HuH-7.5 (cell line): ENCODE results near the gene FBLN7.

Source experiments
- DNase-seq: peaks from one replicate; pipeline ENCODE4 v3.0.0; 2011; ENCODE audit warnings: low spot score

FBLN7 gene

GRCh38 chr2:112140899-112141625, 2.9 kb downstream of the FBLN7 start:
- no peak for DNase-seq

- no peak for DNase-seq
Measured at GRCh38 chr2:112141626-112142007, 3.4 kb downstream of the FBLN7 start.

DNA sequence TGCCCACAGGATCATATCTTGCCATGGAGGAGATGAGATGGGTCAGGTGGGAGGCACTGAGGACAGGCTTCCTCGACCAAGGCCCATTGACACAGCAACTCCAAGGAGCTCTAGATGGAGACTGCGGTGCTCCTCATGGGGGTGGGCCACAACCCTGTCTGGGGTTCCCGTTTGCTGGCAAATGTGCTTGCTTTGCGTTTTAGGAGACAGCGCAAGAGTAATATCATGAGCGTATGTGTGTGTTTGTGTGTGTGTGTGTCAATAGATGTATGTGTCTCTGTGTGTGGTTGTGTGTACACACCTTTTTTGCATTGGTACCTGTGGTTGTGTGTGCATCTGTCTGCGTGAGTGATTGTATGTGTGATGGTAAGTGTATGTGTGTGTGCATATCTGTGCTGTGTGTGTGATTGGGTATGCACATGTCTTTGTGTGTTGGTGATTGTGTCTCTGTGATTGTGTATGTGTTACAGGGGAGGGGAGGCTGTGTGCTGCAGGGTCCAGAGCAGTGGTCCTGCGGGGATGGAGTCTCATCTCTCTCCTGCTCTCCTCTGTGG, 4.4 kb downstream of the FBLN7 start:
- no peak for DNase-seq

- no peak for DNase-seq
Measured at GRCh38 chr2:112143150-112143549, 5.0 kb downstream of the FBLN7 start.

- no peak for DNase-seq
Measured at GRCh38 chr2:112144966-112145365, 6.8 kb downstream of the FBLN7 start.

DNA sequence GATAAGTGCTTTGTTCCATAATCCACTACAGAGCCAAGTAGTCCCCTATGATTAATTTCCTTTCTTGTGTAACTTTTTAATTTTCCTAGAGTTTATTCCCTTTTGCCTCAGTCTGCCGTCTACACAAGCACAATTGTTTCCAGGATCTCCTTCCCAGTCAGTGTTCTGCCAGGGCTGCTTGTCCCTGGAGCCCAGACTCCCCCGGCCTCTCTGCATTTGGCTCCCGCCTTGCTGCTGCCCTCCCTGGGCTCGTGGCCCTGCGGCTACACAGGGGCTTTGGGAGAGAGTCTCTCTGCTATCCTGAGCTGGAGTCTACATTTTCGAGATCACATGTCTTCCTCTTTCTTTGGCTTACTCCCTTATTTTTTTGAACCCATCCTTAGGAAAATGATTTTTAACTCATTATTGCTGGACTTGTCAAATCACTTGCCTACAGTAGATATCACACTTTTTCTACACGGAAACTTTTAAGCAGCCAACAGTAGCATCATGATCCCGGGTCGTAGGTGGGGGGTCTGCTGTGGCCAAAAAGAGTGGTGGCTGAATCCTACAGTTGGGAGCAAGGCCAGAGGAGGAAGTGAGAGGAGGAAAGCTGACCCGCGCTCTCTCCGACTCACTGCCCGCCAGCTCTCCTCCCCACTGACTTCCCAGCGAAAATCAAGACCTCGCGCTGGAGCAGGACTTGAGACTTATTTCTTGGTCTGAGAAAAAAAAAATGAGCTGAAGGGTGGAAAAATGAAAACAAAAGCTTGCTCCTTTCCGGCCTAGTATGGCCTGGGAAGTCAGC, 9.4 kb downstream of the FBLN7 start:
- no peak for DNase-seq

- DNase-seq: no peak
Measured at GRCh38 chr2:112148477-112148876, 10.3 kb downstream of the FBLN7 start.

DNA sequence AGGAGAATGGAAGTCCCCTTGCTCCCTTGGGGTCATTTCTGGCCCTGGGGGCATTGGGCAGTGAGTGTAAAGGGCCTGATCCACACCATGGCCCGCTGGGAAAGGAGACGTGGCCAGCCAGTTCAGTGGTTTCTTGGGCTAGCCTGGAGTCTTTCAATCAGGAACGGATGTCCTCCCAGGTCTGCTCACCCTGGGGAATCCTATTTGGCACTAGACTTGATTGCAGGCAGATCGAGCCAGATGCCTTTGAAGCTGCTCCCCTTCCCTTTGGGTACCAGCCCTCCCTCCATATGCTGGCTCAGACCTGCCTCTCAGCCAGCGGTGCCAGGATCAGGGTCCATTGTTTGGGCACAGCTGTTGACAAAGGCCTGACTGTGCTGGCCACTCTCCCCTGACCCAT, 11.0 kb downstream of the FBLN7 start:
- no peak for DNase-seq

- DNase-seq: no peak
Measured at GRCh38 chr2:112149866-112150435, 11.8 kb downstream of the FBLN7 start.

DNA sequence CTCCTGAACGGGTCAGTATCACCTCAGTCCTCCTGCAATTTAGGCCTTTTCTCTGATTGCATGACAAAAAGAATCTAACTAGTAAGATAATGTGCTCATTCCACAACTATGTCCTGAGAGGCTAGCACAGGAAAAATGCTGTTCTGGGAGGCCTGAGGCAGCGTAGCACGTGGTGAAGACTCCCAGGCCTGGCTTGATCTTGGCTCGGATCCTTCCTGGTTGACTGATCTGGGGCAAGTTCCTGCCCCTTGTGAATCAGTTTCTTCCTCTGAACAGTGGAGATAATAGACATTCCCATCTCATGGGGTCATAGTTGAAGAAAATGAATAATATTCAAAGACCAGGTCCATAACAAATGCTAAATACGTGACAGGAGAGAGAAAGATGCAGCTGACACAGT, 12.3 kb downstream of the FBLN7 start:
- DNase-seq: no peak

GRCh38 chr2:112150851-112151250, 12.7 kb downstream of the FBLN7 start:
- DNase-seq: no peak

GRCh38 chr2:112151271-112151670, 13.1 kb downstream of the FBLN7 start:
- DNase-seq: no peak

DNA sequence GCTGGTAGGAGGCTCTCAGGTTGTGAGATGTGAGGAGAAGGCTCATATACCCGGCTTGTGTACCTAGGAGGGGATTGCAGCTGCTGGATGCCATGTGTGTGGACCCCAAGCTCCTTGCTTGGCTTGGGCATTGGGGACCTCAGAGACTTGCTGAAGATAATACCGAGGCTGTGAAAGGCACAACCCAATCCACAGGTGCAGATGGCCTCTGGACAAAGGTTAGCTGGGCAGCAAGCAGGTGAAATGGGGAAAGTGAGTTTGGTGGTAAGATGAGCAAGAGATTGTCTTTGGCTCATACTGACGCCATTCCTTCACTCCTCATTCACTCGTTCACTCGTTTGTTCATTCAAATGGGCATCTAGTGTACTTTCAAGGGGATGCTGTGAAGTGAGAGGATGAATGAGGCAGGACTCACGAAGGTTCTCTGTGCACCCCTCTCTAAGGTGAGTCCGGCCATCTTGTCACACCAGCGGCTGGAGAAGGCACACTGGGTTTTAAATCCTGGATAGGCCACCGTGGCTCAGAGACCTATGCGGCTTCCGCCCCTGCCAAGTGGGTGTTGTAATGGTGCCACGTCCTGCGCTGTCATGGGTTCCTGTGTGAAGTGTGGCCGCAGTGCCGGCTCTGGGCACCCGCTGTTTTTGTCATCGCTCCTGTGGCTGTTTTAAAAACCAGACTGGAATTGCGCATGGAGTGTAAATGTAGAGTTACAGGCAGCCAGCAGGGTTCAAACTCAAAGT, 13.7 kb downstream of the FBLN7 start:
- no peak for DNase-seq

GRCh38 chr2:112152476-112153178, 14.4 kb downstream of the FBLN7 start:
- DNase-seq: no peak

- no peak for DNase-seq
Measured at GRCh38 chr2:112153179-112153490, 14.9 kb downstream of the FBLN7 start.

- no peak for DNase-seq
Measured at GRCh38 chr2:112153501-112153900, 15.3 kb downstream of the FBLN7 start.

- no peak for DNase-seq
Measured at GRCh38 chr2:112154246-112155117, 16.3 kb downstream of the FBLN7 start.

GRCh38 chr2:112155331-112156151, 17.4 kb downstream of the FBLN7 start:
- DNase-seq: no peak

DNA sequence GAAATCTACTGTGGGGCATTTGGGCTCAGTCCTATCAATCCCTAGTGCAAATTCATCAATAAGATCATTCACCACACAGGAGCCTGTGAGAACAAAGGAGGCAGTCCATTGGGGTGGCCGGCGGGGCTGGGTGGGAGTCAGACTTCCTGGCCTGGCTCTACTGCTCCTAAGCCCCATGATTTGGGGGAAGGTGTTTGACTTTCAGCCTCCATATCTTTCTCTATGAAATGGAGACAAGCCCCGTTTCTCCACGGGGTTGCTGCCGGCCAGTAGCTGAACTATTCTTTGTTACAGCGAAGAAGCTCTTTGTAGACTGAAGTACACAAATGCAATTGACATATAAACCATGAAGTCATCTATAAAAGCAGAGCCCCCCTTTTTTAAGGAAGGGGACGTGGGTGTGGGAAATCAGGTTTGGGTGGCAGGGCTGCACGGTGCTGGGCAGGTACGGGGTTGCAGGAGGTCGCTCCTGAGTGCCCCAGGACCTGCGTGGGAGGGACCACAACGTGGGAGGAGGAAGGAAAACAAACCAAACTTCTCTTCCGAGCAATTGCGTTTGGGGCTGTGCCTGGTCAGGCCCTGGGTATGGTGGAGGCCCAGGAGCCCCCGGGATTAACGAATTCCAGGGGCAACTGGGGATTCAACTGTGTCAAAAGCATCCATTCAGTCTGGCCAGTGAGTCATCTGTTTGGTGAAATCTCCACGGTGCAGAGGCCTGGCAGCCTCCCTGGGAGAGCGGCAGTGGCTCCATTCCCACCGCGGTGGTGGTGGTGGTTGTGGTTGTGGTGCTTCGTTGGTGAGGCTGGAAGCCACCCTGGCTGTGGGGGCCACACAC, 18.2 kb downstream of the FBLN7 start:
- DNase-seq: no peak
